Activated CD4-positive, alpha-beta T cell treated with anti-CD3 and anti-CD28 coated beads, Interleukin-2, amount 50 U/mL, for 24 hours (primary cell): ENCODE data around the gene LRRC28.

Experiments used
- DNase-seq, 2 donors: peaks; one replicate each; pipeline ENCODE4 v3.0.0-alpha.2; 2020; ENCODE audit warnings: low read depth in 1 of 2, low spot score in 1 of 2

Gene LRRC28

GRCh38 chr15:99433757-99434450, 182.6 kb downstream of the LRRC28 start:
- no peak for DNase-seq

DNA sequence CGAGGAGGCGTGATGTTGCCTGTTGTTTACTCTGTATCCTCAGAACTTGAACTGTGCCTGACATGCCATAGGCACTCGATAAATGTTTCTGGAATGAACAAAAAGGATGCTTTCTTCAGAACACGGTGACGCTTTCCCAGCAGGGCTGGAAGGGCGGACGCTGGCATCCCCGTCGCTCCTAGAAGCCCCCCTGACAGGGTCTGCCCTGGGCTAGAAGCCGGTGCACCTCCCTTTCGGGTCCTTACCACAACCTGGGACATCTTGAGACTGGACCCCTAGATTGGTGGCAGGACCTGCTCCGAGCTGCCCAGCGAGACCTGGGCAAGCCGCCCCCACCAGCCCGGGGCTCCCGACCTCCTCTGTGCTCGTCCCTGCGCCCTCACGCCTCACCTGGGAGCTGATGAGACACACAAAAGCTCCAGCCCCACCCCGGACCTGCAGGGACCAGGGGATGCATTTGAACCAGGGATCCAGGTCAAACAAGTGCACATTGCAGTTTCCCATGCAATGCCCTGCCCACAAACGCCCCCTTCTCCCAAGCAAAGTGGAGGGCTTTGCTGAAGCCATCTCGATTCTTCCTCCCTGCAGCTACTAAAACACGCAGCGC, 183.3 kb downstream of the LRRC28 start:
- DNase-seq = no peak

GRCh38 chr15:99435113-99435695, 183.9 kb downstream of the LRRC28 start:
- no peak for DNase-seq

DNA sequence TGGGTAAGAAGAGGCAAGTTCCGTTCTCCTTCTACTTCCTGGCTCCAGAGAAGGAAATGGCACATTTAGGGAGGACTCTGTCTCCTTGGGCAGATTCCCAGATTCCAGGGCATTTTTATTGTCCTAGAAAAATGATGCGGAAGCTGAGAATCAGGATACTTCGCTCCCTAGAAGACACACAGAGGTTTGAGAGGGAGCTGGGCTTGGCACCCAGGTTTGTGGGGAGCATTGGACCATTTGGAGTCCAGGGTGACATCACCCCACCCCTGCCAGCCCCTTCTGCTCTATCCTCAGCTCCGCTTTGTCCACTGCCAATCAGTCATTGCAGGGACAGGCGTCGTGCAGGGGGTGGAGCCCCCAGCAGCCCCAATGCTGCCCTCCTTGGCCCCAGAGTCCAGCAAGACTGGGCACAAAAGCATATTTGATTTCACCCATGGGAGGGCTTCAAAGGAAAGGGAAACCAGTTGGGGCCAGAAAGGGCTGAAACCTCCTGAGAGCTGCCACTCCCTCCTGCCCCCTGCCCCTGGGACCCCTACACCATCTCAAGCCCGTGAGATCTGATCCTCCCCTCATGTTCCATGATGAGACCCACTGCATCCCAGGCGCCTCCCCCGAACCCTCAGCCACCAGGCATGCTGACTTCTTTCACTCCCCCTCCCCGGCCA, 184.7 kb downstream of the LRRC28 start:
- DNase-seq = no peak

DNA sequence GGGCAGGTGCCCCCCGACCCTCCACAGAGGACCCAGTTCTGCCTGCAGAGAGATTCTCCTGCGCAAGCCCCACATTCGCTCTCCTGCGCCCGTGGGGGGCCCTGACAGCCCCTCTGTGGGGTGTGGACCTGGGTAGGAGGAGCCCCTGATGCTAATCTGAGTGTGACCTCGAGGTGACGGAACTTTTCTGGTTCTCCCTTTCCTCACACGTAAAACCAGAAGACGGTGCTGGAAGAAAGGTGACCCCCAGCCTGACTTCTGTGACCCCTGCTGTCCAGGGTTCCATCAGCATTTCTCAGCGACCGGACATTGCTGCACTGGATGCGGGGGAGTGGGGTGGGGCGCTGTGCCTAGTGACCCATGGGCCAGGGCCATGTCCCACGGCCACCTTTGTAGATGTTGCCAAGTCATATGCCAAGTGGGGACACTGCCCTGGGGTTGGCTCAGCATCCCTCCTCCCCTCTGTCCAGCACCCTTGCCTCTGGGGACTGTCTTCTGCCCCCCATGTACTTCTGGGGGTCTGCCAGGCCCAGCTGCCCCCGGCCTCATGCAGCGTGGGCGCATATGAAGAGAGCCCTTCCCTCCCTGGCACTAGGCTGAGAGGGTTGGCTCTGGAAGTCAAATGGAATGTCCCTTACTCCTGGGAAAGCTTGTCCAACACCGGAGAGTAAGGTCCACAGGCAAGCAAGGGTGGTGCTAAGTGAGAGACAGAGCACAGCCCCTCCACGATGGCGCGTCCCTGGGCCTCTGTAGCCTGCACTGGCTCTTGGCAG, 185.4 kb downstream of the LRRC28 start:
- DNase-seq = no peak

- no peak for DNase-seq
Observed at GRCh38 chr15:99437315-99438223, 186.3 kb downstream of the LRRC28 start.

GRCh38 chr15:99438224-99438585, 186.9 kb downstream of the LRRC28 start:
- DNase-seq = no peak

DNA sequence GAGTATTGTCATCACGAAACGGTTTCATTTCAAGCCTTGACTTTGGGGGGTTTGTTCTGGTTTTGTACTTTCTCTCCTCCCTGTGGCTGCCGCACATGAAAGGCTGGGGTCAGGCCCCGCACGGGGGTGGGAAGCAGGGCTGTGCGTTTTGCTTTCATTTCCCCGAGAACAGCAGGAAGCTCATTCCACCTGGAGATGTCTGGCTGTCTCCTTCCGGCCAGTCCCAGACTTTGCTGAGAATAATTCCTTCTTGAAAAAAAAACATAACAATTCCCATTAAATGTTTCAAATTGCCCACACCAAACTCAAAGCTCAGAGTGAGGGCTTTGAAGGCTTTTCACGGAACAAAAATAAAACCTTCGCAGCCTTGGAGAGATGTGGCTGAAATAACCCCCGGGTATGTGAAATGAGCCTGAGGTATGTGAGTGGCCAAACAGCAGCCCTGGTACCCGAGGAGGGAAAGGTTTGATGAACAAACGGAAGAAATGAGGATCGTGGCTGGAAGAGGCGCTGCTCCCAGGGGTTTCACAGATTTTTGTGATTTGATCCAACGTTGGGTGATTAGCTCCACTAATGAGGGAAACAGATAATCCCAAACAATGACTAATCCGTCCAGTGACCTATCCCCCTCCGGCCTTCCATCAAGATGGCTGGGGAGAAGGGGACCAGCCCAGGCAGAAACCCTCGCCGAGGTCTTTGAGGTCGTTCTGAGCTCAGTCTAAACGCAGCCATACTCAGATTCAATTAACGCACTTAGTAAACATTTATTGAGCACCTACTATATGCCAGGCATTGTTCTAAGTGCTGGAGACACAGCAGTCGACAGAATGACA, 187.6 kb downstream of the LRRC28 start:
- DNase-seq = no peak

GRCh38 chr15:99439524-99439835, 188.2 kb downstream of the LRRC28 start:
- no peak for DNase-seq

DNA sequence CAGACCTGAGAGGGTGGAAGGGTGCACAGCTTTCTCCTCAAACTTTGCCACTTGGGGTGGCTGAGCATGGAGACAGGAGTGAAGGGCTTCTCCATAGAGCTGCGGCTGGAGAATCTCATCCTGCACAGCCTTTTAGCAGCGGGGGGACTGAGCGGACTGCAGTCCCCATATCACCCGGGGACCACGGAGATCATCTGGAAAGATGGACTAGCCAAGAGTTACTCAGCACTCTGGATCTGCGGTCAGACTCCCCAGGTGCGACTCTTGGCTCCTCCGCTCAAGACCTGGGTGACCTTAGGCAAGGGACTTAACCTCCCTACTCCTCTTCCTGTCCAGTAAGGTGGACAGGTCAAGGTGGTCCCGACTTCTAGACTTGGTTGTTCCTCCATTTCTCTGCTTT, 188.7 kb downstream of the LRRC28 start:
- no peak for DNase-seq
